Cardiac septum (tissue), 1 donor: Measurements from ENCODE around the gene ACTR10. TPM values are rescaled to one million over a fixed set of nuclear protein-coding genes. Genes with fewer than 3 reads are reported as not detected.

Experiments used
- DNase-seq: peaks from one replicate; pipeline ENCODE4 v3.0.0-alpha.2; 2020; ENCODE audit warnings: low spot score
- intact Hi-C: fragments of 100-400 bp; cut with DNase I; formaldehyde crosslinking; loops from one replicate; pipeline ENCODE4 v1.14.0; 2022
- total RNA-seq: library from RNA; stranded (reverse); fragmentation: NEBNext Ultra II Directional; extraction: Animal tissue kit (Norgen Biotek cat#: 25700); gene quantifications from one replicate; pipeline ENCODE4 v1.2.1, GENCODE V29; 2021
- donor health status: DM: no; HTN: no; CAD: no.

ACTR10 gene
- total RNA-seq, 1 donor from 2014 or later, result 68.5 TPM

DNA sequence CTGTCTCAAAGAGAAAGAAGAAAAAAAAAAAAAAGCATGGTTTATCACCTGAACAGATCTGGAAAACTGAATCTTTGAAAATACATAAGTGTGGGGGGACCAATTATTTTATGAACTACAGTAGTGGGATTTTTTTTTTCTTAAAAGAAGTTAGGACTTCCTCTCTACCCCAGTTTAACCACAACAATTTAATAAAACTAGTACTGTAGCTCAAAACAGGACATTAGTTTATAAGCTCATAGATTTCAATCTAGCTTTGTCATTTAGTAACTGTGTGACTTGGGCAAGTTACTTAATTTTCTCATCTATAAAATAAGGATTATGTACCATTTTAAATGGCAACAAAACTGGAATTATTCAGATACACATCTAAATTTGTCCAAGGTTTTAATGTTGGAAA lies 74.9 kb downstream of the ACTR10 start:
- DNase-seq, result no peak
- intact Hi-C loops, result no loop called here

DNA sequence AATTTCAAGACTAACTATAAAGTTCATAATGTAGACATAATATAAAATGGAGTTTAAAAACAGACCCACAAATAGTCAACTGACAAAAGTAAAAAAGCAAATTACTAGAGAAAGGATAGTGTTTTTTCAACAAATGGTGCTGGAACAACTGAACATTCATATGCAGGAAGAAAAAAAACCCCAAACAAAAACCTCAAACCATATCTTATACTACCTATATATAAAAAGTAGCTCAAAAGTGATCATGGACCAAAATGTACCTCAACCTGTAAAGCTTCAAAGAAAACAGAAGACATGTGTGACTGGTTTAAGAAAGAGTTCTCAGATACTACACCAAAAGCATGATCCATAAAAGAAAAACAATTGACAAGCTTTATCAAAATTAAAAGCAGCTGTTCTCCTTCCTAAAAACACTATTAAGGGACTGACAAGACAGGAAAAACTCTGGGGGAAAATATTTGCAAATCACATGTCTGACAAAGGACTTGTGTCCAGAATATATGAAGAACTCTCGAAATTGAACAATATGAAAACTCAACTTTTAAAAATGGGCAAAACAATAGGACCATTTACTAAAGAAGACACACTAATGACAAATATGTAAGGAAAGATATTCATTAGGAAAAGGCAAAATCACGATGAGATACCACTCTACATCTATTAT lies 75.7 kb downstream of the ACTR10 start:
- no peak for DNase-seq
- intact Hi-C loops, result no loop called here

DNA sequence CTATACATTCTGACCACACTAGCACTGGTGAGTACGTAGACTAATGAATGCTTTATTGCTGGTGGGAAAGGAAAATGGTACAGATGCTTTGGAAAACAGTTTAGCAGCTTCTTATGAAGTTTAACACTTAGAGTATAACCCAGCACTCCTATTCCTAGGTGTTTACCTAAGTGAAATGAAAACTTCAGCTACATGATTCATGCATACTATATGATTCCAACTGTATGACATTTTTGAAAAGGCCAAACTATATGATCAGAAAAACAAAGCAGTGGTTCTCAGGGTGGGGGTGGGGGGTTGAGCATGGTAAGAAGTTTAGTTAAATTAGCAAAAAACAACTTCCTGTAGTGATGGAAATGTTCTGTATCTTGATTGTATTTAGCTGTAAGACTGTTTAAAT lies 76.3 kb downstream of the ACTR10 start:
- DNase-seq, result no peak
- intact Hi-C loops, result no loop called here

DNA sequence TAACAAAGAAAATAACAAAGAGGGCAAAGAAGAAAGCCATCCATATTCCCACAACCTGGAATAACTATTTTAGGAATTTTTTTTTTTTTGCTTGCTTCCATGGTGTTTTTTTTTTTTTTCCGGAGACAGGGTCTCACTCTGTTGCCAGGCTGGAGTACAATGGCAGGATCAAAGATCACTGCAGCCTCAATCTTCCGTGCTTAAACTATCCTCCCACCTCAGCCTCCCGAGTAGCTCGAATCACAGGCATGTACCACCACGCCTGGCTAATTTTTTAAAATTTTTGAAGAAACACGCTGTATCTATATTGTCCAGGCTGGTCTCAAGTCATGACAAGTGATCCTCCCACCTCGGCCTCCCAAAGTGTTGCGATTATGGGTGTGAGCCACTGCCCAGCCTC lies 78.2 kb downstream of the ACTR10 start:
- intact Hi-C loops, result no loop called here
- no peak for DNase-seq

DNA sequence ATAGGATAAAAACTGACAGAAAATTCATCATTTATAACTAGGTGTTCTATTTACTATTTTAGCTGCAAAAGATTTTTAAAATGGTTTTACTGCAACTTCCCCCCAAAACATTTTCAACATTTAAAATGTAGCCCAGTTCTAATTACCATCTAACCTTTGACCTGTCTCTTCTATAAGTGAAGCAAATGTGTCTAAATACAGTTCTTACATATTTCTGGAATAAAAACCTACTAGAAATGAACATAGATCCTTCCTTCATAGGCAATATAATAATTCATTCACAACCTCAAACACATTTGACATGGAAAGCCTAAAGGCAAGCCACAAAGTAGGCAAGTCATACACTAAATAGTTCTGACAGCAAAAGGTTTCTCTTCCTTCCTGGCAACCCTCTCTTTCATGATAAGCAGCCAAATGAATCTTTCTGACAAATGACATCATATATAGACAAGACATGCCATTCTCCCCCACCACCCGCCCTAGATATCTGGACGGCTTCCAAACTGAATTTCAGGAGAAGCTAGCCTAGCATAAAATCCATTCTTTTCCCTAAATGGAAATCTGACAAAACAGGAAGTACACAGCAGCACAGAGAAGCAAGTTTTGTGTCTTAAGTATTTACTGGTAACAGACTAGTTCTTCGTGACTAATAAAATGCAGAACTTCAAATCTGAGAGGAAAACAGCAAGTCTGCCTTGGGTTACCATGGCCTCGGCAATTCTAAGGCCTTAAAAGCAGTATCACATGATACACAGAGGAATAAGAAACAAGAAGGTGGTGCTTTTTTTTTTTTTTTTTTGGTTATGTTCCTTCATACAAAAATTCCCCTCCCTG lies 81.2 kb downstream of the ACTR10 start:
- no peak for DNase-seq
- intact Hi-C loops, result loop anchor here (5.0 kb wide), 1 partner anchor 39 kb away; the partner anchor contains the start of gene PSMA3

DNA sequence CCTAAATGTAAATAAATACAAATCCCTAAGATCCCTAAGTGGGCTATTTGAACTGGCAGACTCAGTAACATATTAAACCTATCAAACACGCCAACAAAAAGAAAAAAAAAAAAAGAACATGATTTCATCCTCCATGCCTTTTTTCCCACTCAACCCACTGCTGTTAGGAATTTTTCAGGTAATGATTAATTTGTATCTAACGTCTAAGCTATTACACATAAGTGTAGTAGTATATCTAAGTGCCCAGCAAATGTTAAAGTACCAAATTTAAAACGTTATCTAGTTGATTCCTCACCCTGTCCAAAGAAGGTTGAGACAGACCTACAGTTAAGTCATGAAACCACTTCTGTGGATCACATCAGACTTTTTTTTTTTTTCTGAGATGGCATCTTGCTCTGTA lies 82.0 kb downstream of the ACTR10 start:
- no peak for DNase-seq
- intact Hi-C loops, result loop anchor here (5.0 kb wide), 1 partner anchor 40 kb away; the partner anchor contains the start of gene PSMA3

DNA sequence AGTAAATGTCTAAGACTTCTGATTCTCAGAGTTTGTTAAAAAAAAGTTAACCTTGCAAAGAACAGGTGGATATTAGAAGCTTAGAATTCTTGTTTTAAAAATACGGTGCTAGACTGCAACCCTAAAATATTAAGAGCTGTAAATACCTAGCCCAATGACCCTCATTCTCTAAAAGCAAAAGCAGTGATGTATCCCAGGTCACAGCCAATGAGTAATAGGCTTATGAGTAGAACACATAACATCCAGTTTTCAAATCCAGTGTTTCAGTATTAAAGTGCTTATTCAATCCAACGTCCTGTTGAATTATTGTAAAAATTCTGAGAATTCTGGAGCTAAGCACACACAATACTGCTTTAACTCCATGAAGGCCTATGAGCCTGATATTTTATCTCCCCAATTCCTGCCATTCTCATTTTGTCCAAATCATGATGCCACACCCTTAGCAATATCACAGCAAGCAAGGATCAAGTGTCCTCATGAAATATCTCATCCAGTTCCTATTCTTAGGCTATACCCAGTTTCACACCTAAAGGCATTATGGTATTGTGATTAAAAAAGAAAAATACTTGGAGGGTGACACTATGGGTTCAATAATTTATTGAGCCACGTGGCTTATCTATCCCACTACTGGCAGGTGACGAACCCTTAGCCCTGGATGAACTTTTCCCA lies 83.1 kb downstream of the ACTR10 start:
- no peak for DNase-seq

DNA sequence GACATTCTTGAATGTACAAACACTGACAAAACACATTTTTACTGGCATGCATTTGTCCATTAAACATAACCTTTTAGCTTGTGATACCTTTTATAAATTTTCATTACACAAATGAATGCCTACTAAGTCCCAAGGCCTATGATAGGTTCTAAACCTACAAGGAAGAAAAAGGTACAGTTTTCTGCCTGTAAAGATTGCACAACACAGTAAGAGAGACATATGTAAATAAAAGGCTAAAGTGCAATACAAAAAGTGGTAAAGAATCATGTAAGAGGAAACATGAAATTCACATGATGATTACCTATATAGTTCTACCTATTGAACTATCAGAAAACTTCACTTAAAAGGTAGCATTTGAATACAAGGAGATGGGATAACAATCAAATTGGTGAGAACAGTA lies 83.8 kb downstream of the ACTR10 start:
- intact Hi-C loops, result loop anchor here (5.0 kb wide), 1 partner anchor 41 kb away; the partner anchor contains the start of gene PSMA3
- no peak for DNase-seq

More for the DNA sequence above, 83.1 kb downstream of the ACTR10 start:
- intact Hi-C loops, result loop anchor here (5.0 kb wide), 1 partner anchor 41 kb away; the partner anchor contains the start of gene PSMA3

DNA sequence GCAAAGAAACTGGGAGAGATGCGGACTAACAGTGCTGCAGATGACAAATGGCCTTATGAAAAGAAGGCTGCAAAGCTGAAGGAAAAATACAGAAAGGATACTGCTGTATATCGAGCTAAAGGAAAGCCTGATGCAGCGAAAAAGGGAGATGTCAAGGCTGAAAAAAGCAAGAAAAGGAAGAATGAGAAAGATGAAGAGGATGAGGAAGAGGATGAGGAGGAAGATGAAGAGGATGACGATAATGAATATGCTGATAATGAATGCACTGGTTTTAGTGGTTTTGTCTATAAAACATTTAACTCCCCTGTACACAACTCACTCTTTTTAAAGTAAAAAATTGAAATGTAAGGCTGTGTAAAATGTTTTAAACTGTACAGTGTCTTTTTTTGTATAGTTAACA lies 85.2 kb downstream of the ACTR10 start:
- DNase-seq, result no peak
- intact Hi-C loops, result no loop called here

Other genes with a start within 250 kb of the ACTR10 start
- 6.4 TPM for gene ARMH4, start 47.9 kb upstream of the ACTR10 start, total RNA-seq
- 118 TPM for gene PSMA3, start 44.7 kb downstream of the ACTR10 start, total RNA-seq
- 22.2 TPM for gene ARID4A, start 98.4 kb downstream of the ACTR10 start, total RNA-seq
- gene TOMM20L, start 195.8 kb downstream of the ACTR10 start, total RNA-seq, result not detected
- 26.6 TPM for gene TIMM9, start 227.4 kb downstream of the ACTR10 start, total RNA-seq
- gene KIAA0586, start 227.6 kb downstream of the ACTR10 start, total RNA-seq, result 17.0 TPM